ENCODE results near the gene ZC3H6.

DNA sequence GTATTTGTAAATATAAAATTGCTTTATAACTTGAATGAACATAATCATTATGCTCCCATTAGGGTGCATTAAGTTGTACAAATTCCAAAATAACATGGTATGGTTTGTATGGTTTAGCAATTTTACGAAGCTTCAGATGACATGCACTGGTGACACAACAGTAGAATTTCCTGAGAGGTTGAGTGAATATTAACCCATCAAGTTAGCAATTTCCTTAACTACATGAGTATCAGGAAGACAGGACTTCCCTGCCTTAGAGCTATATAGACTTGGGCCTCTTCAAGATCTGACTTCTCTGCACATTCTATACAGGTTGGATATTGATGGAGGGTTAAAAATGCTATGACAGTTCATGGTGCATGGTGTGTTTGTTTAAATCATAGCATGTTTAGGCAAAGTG, 60.2 kb downstream of the ZC3H6 start:
- TF ChIP-seq, protein P1, sequence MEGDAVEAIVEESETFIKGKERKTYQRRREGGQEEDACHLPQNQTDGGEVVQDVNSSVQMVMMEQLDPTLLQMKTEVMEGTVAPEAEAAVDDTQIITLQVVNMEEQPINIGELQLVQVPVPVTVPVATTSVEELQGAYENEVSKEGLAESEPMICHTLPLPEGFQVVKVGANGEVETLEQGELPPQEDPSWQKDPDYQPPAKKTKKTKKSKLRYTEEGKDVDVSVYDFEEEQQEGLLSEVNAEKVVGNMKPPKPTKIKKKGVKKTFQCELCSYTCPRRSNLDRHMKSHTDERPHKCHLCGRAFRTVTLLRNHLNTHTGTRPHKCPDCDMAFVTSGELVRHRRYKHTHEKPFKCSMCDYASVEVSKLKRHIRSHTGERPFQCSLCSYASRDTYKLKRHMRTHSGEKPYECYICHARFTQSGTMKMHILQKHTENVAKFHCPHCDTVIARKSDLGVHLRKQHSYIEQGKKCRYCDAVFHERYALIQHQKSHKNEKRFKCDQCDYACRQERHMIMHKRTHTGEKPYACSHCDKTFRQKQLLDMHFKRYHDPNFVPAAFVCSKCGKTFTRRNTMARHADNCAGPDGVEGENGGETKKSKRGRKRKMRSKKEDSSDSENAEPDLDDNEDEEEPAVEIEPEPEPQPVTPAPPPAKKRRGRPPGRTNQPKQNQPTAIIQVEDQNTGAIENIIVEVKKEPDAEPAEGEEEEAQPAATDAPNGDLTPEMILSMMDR (IDR thresholded peaks at IDR 0.05; ENCODE audit: insufficient read depth, low read length, poor library complexity, severe bottlenecking), result no peak
- no peak for TF ChIP-seq EZH2phosphoT487 (conservative IDR thresholded peaks at IDR 0.05; ENCODE audit: low read length)
